ENCODE measurements around the gene AGAP1.
"Not testable (repeated sequence)": the region's sequence is repeated elsewhere in the genome, so short reads cannot be mapped to it uniquely, and the experiment has no call there.

AGAP1 gene

GRCh38 chr2:235746257-235746934 is 252.6 kb downstream of the AGAP1 start:
- DNase-seq, result peak; percentile 47 to 83

- DNase-seq, result no peak
These were observed 253.3 kb downstream of the AGAP1 start for GRCh38 chr2:235747001-235747785.

GRCh38 chr2:235747786-235748091 is 253.9 kb downstream of the AGAP1 start:
- DNase-seq, result no peak

GRCh38 chr2:235749121-235749770 is 255.4 kb downstream of the AGAP1 start:
- DNase-seq, result no peak

GRCh38 chr2:235749771-235750160 is 255.9 kb downstream of the AGAP1 start:
- DNase-seq, result no peak

- no peak for DNase-seq
These were observed 259.0 kb downstream of the AGAP1 start for GRCh38 chr2:235752846-235753245.

- no peak for DNase-seq
These were observed 260.7 kb downstream of the AGAP1 start for GRCh38 chr2:235754357-235755207.

GRCh38 chr2:235756491-235756890 is 262.6 kb downstream of the AGAP1 start:
- DNase-seq, result no peak

- DNase-seq, result no peak
These were observed 263.4 kb downstream of the AGAP1 start for GRCh38 chr2:235757212-235757611.

- no peak for DNase-seq
These were observed 263.8 kb downstream of the AGAP1 start for GRCh38 chr2:235757640-235758039.

- DNase-seq, result no peak
These were observed 269.2 kb downstream of the AGAP1 start for GRCh38 chr2:235762832-235763598.

- no peak for DNase-seq
These were observed 270.0 kb downstream of the AGAP1 start for GRCh38 chr2:235763816-235764215.

GRCh38 chr2:235764478-235764877 is 270.6 kb downstream of the AGAP1 start:
- DNase-seq, result not testable (repeated sequence)

- peak in 1 of 2 donors; percentile 15 for DNase-seq
These were observed 271.5 kb downstream of the AGAP1 start for GRCh38 chr2:235765181-235765820.

- DNase-seq, result peak; percentile 20 to 71
These were observed 272.4 kb downstream of the AGAP1 start for GRCh38 chr2:235766278-235766677.

- no peak for DNase-seq
These were observed 274.8 kb downstream of the AGAP1 start for GRCh38 chr2:235768606-235769005.

GRCh38 chr2:235769046-235769445 is 275.2 kb downstream of the AGAP1 start:
- no peak for DNase-seq

- DNase-seq, result no peak
These were observed 277.3 kb downstream of the AGAP1 start for GRCh38 chr2:235770909-235771820.

GRCh38 chr2:235773188-235773928 is 279.5 kb downstream of the AGAP1 start:
- no peak for DNase-seq
